ENCODE data around the gene CAMK2D.

CAMK2D gene

GRCh38 chr4:113745711-113746110, 15.8 kb downstream of the CAMK2D start:
- TF ChIP-seq, protein P1, sequence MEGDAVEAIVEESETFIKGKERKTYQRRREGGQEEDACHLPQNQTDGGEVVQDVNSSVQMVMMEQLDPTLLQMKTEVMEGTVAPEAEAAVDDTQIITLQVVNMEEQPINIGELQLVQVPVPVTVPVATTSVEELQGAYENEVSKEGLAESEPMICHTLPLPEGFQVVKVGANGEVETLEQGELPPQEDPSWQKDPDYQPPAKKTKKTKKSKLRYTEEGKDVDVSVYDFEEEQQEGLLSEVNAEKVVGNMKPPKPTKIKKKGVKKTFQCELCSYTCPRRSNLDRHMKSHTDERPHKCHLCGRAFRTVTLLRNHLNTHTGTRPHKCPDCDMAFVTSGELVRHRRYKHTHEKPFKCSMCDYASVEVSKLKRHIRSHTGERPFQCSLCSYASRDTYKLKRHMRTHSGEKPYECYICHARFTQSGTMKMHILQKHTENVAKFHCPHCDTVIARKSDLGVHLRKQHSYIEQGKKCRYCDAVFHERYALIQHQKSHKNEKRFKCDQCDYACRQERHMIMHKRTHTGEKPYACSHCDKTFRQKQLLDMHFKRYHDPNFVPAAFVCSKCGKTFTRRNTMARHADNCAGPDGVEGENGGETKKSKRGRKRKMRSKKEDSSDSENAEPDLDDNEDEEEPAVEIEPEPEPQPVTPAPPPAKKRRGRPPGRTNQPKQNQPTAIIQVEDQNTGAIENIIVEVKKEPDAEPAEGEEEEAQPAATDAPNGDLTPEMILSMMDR (conservative IDR thresholded peaks at IDR 0.05; ENCODE audit: low read depth, low read length), result no peak
- no peak for DNase-seq (ENCODE audit: low read depth)
- H3K4me3 ChIP-seq (ENCODE audit: low read depth, low read length), result no peak overlapping the region

- no peak for DNase-seq (ENCODE audit: low read depth)
- H3K4me3 ChIP-seq (ENCODE audit: low read depth, low read length), result no peak overlapping the region
- TF ChIP-seq, protein P1 (conservative IDR thresholded peaks at IDR 0.05; ENCODE audit: low read depth, low read length), result no peak
Observed at GRCh38 chr4:113744667-113745240, 16.8 kb downstream of the CAMK2D start.

DNA sequence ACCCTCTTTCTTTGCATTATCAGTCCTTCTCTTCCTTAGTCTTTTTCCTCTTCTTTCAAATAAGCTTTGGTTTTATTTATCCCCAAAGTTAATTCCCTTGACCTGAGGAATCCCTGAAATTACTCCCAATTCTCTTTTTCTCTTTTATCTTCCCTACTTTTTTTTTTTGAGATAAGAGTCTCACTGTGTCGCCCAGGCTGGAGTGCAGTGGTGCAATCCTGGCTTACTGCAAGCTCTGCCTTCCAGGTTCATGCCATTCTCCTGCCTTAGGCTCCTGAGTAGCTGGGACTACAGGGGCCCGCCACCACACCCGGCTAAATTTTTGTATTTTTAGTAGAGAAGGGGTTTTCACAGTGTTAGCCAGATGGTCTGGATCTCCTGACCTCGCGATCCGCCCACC, 17.8 kb downstream of the CAMK2D start:
- TF ChIP-seq, protein P1 (conservative IDR thresholded peaks at IDR 0.05; ENCODE audit: low read depth, low read length), result no peak
- DNase-seq (ENCODE audit: low read depth), result no peak

DNA sequence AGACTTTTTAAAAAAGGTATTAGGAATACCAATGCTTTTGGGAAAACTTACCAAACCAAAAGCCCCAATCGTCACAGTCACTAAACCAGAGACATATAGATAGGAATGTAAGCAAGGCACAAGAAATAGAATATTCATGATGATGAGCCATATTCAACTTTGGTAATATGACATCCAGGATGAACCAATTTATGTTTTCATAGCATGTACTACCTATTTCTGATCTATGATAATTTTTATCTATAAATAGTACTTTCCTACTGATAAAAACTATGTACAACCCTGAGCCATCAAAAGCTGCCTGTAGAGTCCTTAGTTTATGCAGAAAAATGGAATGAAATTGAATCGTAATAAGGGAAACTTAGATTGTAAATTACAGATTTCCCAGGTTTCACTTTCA, 18.9 kb downstream of the CAMK2D start:
- TF ChIP-seq, protein P1 (conservative IDR thresholded peaks at IDR 0.05; ENCODE audit: low read depth, low read length), result no peak
- H3K4me3 ChIP-seq (ENCODE audit: low read depth, low read length), result no peak overlapping the region
- DNase-seq (ENCODE audit: low read depth), result no peak

More for the DNA sequence above, 17.8 kb downstream of the CAMK2D start:
- H3K4me3 ChIP-seq (ENCODE audit: low read depth, low read length), result no peak overlapping the region

DNA sequence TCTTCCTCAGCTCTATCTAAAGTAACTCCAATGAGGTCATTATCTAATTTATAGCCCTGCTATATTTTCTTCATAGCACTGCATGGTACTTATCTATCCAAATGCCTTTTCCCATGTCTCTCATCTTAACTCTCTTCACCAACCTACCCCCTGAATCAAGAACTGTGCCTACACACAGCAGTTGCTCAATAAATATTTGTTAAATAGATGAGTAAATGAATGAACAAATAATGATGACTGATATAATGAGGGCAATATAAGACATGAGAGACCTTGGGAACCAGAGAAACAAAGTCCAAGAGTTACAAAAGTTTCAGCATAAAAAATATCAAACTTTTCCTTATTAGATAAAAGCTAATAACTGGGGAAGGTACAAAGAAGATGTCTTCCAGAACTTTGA, 19.6 kb downstream of the CAMK2D start:
- DNase-seq (ENCODE audit: low read depth), result no peak
- H3K4me3 ChIP-seq (ENCODE audit: low read depth, low read length), result no peak overlapping the region
- TF ChIP-seq, protein P1 (conservative IDR thresholded peaks at IDR 0.05; ENCODE audit: low read depth, low read length), result no peak

GRCh38 chr4:113740857-113741379, 20.6 kb downstream of the CAMK2D start:
- TF ChIP-seq, protein P1 (conservative IDR thresholded peaks at IDR 0.05; ENCODE audit: low read depth, low read length), result no peak
- no peak overlapping the region for H3K4me3 ChIP-seq (ENCODE audit: low read depth, low read length)
- DNase-seq (ENCODE audit: low read depth), result no peak

- TF ChIP-seq, protein P1 (conservative IDR thresholded peaks at IDR 0.05; ENCODE audit: low read depth, low read length), result no peak
Observed at GRCh38 chr4:113739197-113739596, 22.3 kb downstream of the CAMK2D start.

More at GRCh38 chr4:113739197-113739596, 22.3 kb downstream of the CAMK2D start:
- no peak overlapping the region for H3K4me3 ChIP-seq (ENCODE audit: low read depth, low read length)
- DNase-seq (ENCODE audit: low read depth), result no peak
